Measurements from ENCODE around the gene PPAN.

GRCh38 chr19:10068205-10068604 is 38.0 kb upstream of the PPAN start:
- TF ChIP-seq CTCF (IDR thresholded peaks at IDR 0.05; ENCODE audit: low read depth, low read length, poor library complexity, severe bottlenecking), result no peak
- TF ChIP-seq EZH2phosphoT487 (IDR thresholded peaks at IDR 0.05; ENCODE audit: borderline replicate concordance, low read length), result no peak
